Measurements from ENCODE around the gene TNFAIP8L3.

The TNFAIP8L3 gene

GRCh38 chr15:51071578-51071977 is 23.1 kb downstream of the TNFAIP8L3 start:
- no peak for TF ChIP-seq TAF1 (IDR thresholded peaks at IDR 0.05; ENCODE audit: borderline replicate concordance, low read depth, low read length)
- TF ChIP-seq POLR2AphosphoS5 (IDR thresholded peaks at IDR 0.05; ENCODE audit: low read depth, low read length) = no peak
- no peak for TF ChIP-seq POLR2A (IDR thresholded peaks at IDR 0.05; ENCODE audit: low read depth, low read length)
- DNase-seq (ENCODE audit: insufficient read length) (no peak), FAIRE-seq (no peak)

GRCh38 chr15:51069983-51070382 is 24.7 kb downstream of the TNFAIP8L3 start:
- DNase-seq (ENCODE audit: insufficient read length) (no peak), FAIRE-seq (no peak)
- no peak for TF ChIP-seq POLR2A (IDR thresholded peaks at IDR 0.05; ENCODE audit: low read depth, low read length)
- no peak for TF ChIP-seq TAF1 (IDR thresholded peaks at IDR 0.05; ENCODE audit: borderline replicate concordance, low read depth, low read length)
- no peak for TF ChIP-seq POLR2AphosphoS5 (IDR thresholded peaks at IDR 0.05; ENCODE audit: low read depth, low read length)

GRCh38 chr15:51067510-51067909 is 27.2 kb downstream of the TNFAIP8L3 start:
- DNase-seq (ENCODE audit: insufficient read length) = no peak
- no peak for FAIRE-seq
- TF ChIP-seq POLR2A (IDR thresholded peaks at IDR 0.05; ENCODE audit: low read depth, low read length) (no peak), TAF1 (IDR thresholded peaks at IDR 0.05; ENCODE audit: borderline replicate concordance, low read depth, low read length) (no peak), POLR2AphosphoS5 (IDR thresholded peaks at IDR 0.05; ENCODE audit: low read depth, low read length) (no peak)

- no peak for TF ChIP-seq POLR2AphosphoS5 (IDR thresholded peaks at IDR 0.05; ENCODE audit: low read depth, low read length)
- TF ChIP-seq TAF1 (IDR thresholded peaks at IDR 0.05; ENCODE audit: borderline replicate concordance, low read depth, low read length) = no peak
- no peak for TF ChIP-seq POLR2A (IDR thresholded peaks at IDR 0.05; ENCODE audit: low read depth, low read length)
- FAIRE-seq (no peak), DNase-seq (ENCODE audit: insufficient read length) (no peak)
These were observed 28.9 kb downstream of the TNFAIP8L3 start for GRCh38 chr15:51065781-51066180.

DNA sequence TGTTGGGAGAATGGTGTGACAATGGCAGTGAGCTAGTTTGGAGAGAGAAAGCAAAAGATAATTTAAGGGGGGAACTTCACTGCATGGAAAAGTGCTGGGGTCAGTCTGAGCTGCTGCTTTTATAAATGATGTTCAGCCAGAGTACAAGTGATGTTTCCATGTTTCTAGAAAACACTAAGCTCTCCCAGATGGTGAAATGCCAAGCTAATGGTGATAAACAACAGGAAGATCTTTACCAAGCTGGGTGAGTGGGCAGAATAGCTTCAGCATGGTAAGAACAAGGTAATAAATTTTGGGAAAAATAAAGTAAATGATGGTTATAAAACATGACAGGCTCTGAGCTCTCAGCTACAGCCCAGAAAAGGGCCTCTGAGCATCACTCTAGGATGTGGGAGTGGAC is 29.4 kb downstream of the TNFAIP8L3 start:
- DNase-seq (ENCODE audit: insufficient read length) (no peak), FAIRE-seq (no peak)
- TF ChIP-seq POLR2A (IDR thresholded peaks at IDR 0.05; ENCODE audit: low read depth, low read length) = no peak
- no peak for TF ChIP-seq TAF1 (IDR thresholded peaks at IDR 0.05; ENCODE audit: borderline replicate concordance, low read depth, low read length)
- no peak for TF ChIP-seq POLR2AphosphoS5 (IDR thresholded peaks at IDR 0.05; ENCODE audit: low read depth, low read length)

- no peak for FAIRE-seq
- no peak for DNase-seq (ENCODE audit: insufficient read length)
- TF ChIP-seq POLR2A (IDR thresholded peaks at IDR 0.05; ENCODE audit: low read depth, low read length) = no peak
- no peak for TF ChIP-seq TAF1 (IDR thresholded peaks at IDR 0.05; ENCODE audit: borderline replicate concordance, low read depth, low read length)
- TF ChIP-seq POLR2AphosphoS5 (IDR thresholded peaks at IDR 0.05; ENCODE audit: low read depth, low read length) = no peak
These were observed 32.0 kb downstream of the TNFAIP8L3 start for GRCh38 chr15:51062736-51063135.

DNA sequence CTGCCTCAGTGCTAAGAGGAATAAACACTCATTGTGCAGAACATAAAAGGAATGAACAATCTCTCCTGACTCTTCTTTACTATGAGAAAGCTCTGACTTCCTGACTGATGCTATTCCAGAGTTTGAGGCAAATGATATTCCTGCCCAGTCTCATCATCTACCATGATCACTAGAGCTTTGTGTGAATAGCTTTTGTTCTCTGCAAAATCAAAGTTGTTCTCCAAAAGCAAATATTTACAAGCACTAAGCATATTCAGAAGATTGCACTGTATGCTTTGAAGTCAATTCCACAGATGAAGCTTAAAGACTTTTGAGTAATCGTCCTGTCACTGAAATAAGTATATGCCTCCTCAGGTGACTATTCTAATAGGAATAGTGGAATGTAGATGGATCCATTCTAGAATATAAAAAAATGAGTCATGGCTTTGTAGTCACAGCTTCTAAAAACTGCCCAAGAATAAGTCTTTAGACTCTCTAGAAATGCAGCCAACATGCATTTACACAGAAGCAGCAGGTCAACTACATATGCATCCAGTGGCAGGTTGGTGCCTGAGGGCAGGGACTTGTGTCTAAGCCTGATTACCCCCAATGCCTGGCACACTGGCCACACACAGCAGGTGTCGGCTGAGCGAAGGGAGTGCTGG is 34.6 kb downstream of the TNFAIP8L3 start:
- DNase-seq (ENCODE audit: insufficient read length) (no peak), FAIRE-seq (no peak)
- TF ChIP-seq TAF1 (IDR thresholded peaks at IDR 0.05; ENCODE audit: borderline replicate concordance, low read depth, low read length) (no peak), POLR2AphosphoS5 (IDR thresholded peaks at IDR 0.05; ENCODE audit: low read depth, low read length) (no peak), POLR2A (IDR thresholded peaks at IDR 0.05; ENCODE audit: low read depth, low read length) (no peak)

DNA sequence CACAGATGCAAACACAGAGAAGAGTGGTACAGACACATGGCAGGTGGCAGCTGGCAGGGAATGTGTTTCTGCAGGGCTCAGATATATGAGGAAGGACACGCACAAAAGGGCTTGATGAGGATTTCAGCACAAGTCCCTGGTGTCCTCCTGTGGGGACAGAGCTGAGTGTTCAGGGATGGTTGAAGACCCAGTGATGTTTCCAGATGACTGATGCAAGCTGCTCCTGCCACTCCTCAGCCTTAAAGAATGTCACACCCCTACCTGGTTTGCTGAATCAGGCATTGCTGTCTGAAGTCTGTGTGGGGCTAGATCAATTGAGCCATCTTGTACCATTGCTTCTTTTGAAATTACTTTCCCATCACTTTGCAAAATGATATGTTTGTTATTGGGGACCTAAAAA is 40.2 kb downstream of the TNFAIP8L3 start:
- no peak for DNase-seq (ENCODE audit: insufficient read length)
- FAIRE-seq = no peak
- no peak for TF ChIP-seq POLR2AphosphoS5 (IDR thresholded peaks at IDR 0.05; ENCODE audit: low read depth, low read length)

DNA sequence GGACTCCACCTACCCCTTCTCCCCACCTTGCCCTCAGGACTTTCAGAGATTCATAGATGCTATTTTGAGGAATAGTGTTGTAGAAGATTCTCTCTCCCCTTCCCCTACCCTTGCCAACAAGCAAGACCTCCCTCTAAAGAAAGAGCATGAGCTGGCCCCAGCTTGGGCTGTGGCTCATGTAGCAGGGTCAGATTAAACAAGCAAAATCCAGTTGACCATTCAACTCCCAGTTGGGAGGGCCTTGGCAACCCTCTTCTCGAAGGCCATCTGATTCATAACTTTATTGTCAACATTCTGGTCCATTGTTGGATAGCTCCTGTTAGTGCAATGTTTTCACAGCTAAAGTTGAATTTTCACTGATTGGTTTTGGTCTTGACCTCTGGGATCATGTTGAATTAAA is 41.1 kb downstream of the TNFAIP8L3 start:
- FAIRE-seq = no peak
- no peak for DNase-seq (ENCODE audit: insufficient read length)
- TF ChIP-seq POLR2A (IDR thresholded peaks at IDR 0.05; ENCODE audit: low read depth, low read length) = no peak
- TF ChIP-seq TAF1 (IDR thresholded peaks at IDR 0.05; ENCODE audit: borderline replicate concordance, low read depth, low read length) = no peak
- TF ChIP-seq POLR2AphosphoS5 (IDR thresholded peaks at IDR 0.05; ENCODE audit: low read depth, low read length) = no peak

DNA sequence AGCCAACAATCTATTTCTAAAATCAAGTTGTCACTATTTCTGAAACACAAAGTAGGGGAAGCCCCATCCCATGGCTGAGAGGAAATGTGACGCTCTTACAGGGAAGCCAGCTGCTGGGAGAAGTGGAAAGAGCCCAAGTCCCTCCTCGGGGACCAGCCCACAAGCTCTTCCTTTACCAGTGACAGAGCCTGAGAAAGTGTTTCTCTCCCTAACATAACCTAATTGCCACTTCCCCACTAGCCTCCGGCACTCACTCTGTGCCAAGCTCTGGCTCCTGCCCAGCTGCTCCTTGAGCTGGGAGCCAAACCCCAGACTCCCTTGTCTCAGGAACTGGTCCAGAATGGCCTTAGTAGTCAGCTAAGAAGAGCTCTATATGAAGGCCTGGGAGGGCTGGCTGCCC is 42.9 kb downstream of the TNFAIP8L3 start:
- no peak for FAIRE-seq
- DNase-seq (ENCODE audit: insufficient read length) = no peak
- no peak for TF ChIP-seq POLR2AphosphoS5 (IDR thresholded peaks at IDR 0.05; ENCODE audit: low read depth, low read length)
- no peak for TF ChIP-seq POLR2A (IDR thresholded peaks at IDR 0.05; ENCODE audit: low read depth, low read length)
- TF ChIP-seq TAF1 (IDR thresholded peaks at IDR 0.05; ENCODE audit: borderline replicate concordance, low read depth, low read length) = no peak

DNA sequence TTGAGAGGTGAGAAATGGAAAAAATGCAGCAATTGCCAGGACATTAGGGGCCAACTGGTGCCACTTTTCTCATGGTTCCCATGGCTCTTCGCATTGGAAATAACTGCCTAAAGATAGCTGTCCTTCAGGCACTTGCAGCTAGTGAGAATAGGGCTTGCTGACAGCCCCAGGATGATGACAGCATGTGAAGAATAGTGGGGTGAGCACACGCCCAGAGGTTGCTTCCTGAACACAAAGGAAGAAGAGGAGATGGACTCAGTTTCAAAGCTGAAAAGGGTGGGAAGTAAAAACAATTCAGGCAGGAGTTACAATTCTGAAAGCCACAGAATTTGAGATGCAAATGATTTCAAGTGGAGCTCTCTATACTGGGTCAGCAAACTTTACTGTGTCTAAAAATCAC is 45.6 kb downstream of the TNFAIP8L3 start:
- TF ChIP-seq TAF1 (IDR thresholded peaks at IDR 0.05; ENCODE audit: borderline replicate concordance, low read depth, low read length) = no peak
- TF ChIP-seq POLR2AphosphoS5 (IDR thresholded peaks at IDR 0.05; ENCODE audit: low read depth, low read length) = no peak
- no peak for TF ChIP-seq POLR2A (IDR thresholded peaks at IDR 0.05; ENCODE audit: low read depth, low read length)
- FAIRE-seq (no peak), DNase-seq (ENCODE audit: insufficient read length) (no peak)

- TF ChIP-seq POLR2A (IDR thresholded peaks at IDR 0.05; ENCODE audit: low read depth, low read length) (no peak), POLR2AphosphoS5 (IDR thresholded peaks at IDR 0.05; ENCODE audit: low read depth, low read length) (no peak), TAF1 (IDR thresholded peaks at IDR 0.05; ENCODE audit: borderline replicate concordance, low read depth, low read length) (no peak)
- DNase-seq (ENCODE audit: insufficient read length) (no peak), FAIRE-seq (no peak)
These were observed 46.4 kb downstream of the TNFAIP8L3 start for GRCh38 chr15:51048308-51048707.

All from GM12892 (cell line).